Hypothalamus (tissue), 51 donors: ENCODE results near the gene CLK3.
"Not testable (repeated sequence)": the region's sequence is repeated elsewhere in the genome, so short reads cannot be mapped to it uniquely, and the experiment has no call there.

Experiments
- DNase-seq, 51 donors: peaks; one replicate each; lab custom pipeline; 2025; lab: John Stamatoyannopoulos, UW

Gene CLK3

GRCh38 chr15:74635228-74635627 is 19.6 kb downstream of the CLK3 start:
- DNase-seq: peak in 32 of 51 donors; percentile 10 to 66 (median 48)

- no peak for DNase-seq
Measured at GRCh38 chr15:74636984-74637383, 21.3 kb downstream of the CLK3 start.

GRCh38 chr15:74641151-74641550 is 25.5 kb downstream of the CLK3 start:
- DNase-seq: no peak

GRCh38 chr15:74642348-74642733 is 26.7 kb downstream of the CLK3 start:
- peak in 1 of 51 donors; percentile 48 for DNase-seq

- DNase-seq: peak in 3 of 51 donors; percentile 12 to 48 (median 43)
Measured at GRCh38 chr15:74642734-74643664, 27.4 kb downstream of the CLK3 start.

- no peak for DNase-seq
Measured at GRCh38 chr15:74643665-74644204, 28.1 kb downstream of the CLK3 start.

GRCh38 chr15:74646480-74646879 is 30.8 kb downstream of the CLK3 start:
- no peak for DNase-seq

- no peak for DNase-seq
Measured at GRCh38 chr15:74648051-74648842, 32.6 kb downstream of the CLK3 start.

GRCh38 chr15:74651242-74651741 is 35.7 kb downstream of the CLK3 start:
- DNase-seq: peak in 4 of 51 donors; percentile 12 to 54 (median 16)

GRCh38 chr15:74653426-74654102 is 37.9 kb downstream of the CLK3 start:
- DNase-seq: no peak

DNA sequence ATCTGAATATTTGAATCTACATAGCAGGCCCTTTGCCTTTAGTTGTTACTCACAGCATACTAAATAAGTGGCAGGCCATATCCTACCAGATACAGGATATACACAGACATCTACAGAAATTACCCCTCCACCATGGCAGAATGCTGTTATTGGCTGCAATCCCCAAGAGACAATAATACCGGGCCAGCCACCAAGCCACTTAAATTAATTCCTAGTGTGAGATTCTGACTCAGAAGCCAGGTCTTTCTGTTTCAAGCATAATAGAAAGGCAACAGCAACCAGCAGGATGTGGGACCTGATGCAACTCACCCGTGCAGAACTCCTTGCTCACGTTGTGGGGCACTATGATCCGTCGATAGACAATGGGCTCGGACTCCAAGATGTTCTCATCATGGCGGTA is 39.8 kb downstream of the CLK3 start:
- peak in 1 of 51 donors; percentile 12 for DNase-seq

DNA sequence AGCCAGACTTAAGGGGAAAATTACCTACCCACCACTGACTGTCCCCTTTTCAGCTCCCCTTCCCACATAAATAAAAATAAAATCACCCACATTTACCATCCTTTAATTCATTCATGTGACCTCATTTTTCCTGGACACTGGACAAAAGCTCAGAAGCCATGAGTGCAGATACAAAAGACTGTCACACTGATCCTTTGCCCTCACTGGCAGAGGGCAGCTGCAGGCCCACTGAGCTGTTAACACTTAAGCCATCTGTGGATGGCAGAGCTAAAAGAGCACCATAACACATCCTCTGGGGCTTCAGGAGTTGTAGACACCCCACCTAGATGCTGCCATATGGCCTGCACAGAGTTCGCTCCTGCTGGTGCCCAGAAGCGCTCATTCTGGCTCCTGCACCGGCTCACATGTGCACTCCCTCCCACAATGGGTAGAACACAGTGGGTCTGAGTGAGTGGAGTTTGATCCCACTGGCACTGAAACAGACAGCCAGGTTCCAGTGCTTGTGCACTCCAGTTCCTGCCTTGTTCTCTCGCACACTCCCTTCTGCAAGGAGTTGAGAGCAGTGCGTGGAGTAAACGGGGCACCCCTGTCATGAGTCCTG is 41.4 kb downstream of the CLK3 start:
- DNase-seq: peak in 10 of 51 donors; percentile 10 to 33 (median 14)

DNA sequence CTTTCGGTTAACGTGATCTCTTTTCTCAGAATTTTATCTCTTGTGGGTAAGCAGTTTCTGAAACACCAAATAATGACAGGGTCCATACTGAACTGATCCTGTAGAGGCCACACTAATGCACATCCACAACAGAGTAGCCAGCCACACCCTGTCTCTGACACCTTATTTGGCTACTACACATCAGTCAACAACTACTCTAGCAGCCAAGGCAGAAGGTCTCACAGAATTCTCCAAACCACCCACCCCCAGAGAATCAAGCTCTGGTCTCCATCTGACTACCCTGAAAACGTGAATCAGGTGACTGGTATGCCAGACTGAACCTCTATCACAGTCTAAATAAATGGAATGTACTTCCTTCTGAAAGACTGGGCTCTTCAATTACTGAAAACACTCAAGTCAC is 42.2 kb downstream of the CLK3 start:
- no peak for DNase-seq

DNA sequence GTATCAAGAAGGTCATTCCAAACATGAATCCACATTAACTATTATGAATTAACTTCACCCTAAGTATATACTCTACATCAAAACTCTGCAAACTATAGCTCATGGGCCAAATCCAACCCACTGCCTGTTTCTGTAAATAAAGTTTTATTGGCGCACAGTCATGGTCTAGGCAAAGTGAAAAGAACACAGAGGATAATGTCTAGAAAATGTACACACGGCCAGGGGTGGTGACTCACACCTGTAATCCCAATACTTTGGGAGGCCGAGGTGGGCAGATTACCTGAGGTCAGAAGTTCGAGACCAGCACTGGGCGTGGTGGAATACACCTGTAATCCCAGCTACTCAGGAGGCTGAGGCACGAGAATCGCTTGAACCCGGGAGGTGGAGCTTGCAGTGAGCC is 45.6 kb downstream of the CLK3 start:
- not testable (repeated sequence) for DNase-seq

- no peak for DNase-seq
Measured at GRCh38 chr15:74662064-74662860, 46.6 kb downstream of the CLK3 start.

DNA sequence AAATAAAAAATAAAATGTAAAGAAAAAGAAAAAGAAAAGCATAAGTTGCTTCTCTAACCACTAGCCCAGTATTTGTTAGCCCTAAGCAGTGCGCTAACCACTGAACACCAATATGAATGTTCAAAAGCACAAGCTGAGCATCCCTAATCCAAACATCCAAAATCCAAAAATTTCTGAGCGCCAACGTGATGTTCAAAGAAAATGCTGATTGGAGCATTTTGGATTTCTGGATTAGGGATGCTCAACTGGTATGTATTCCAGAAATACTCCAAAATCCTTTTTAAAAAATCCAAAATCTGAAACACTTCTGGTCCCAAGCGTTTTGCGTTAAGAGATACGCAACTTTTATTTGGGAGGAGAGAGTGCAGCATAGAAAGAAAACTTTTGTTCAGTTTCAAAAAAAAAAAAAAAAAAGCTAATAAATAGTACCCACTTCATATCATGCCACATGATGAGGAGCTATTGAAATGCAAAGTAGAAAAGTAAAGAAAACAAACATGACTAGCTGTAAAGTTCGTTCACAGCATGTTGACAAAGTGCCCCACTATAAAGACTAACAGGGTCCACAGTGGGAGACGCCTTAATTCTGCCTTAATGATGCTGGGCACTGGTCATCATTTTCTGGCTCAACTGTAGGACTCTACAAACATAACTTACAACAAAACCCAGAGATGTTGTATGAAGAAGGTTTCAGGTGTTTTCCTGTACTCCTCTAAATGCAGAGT is 47.8 kb downstream of the CLK3 start:
- no peak for DNase-seq

- DNase-seq: peak in 23 of 51 donors; percentile 1 to 67 (median 26)
Measured at GRCh38 chr15:74664028-74664616, 48.5 kb downstream of the CLK3 start.

GRCh38 chr15:74664670-74665069 is 49.0 kb downstream of the CLK3 start:
- no peak for DNase-seq
